Esophagus squamous epithelium (tissue), 5 donors: ENCODE results near the gene ADD1. TPM values are rescaled to one million over a fixed set of nuclear protein-coding genes. Genes with fewer than 3 reads are reported as not detected.
"Not testable (repeated sequence)": the region's sequence is repeated elsewhere in the genome, so short reads cannot be mapped to it uniquely, and the experiment has no call there.

Experiments used
- DNase-seq: peaks from one replicate; lab custom pipeline; 2025; lab: John Stamatoyannopoulos, UW
- H3K27ac ChIP-seq, 4 donors: fragments of 200-600 bp; sonication (generic); one replicate each; pipeline ENCODE4 v1.5.1; 2016 to 2019; ENCODE audit warnings: mild to moderate bottlenecking in 1 of 4
- H3K27me3 ChIP-seq, 4 donors: fragments of 200-600 bp; sonication (generic); 1 replicate in 3 of 4; 2 replicates in 1 of 4; pipeline versions ENCODE4 v1.5.1 to v1.6.0; 2017 to 2021; ENCODE audit warnings: antibody characterized with exemption in 1 of 4
- H3K36me3 ChIP-seq, 3 donors: fragments of 200-600 bp; sonication (generic); one replicate each; pipeline ENCODE4 v1.5.1; 2016 to 2019
- H3K4me1 ChIP-seq, 3 donors: fragments of 200-600 bp; sonication (generic); one replicate each; pipeline ENCODE4 v1.5.1; 2017 to 2019
- H3K4me3 ChIP-seq, 4 donors: fragments of 200-600 bp; sonication (generic); 1 replicate in 3 of 4; 2 replicates in 1 of 4; pipeline ENCODE4 v1.5.1; 2016 to 2019; ENCODE audit warnings: mild to moderate bottlenecking in 2 of 4, moderate library complexity in 1 of 4
- H3K9me3 ChIP-seq, 3 donors: fragments of 200-600 bp; sonication (generic); one replicate each; pipeline ENCODE4 v1.5.1; 2016 to 2019
- CTCF ChIP-seq, 6 experiments: fragments of 450-650 bp in 4 of 6; fragments of 200-600 bp in 2 of 6; sonication (generic) in 2 of 6; IDR thresholded peaks; one replicate each; pipeline ENCODE4 v1.5.1; 2016 to 2019; ENCODE audit warnings: antibody characterized with exemption in 6 of 6, mild to moderate bottlenecking in 4 of 6, moderate library complexity in 4 of 6
- POLR2A ChIP-seq, 4 donors: fragments of 450-650 bp; IDR thresholded peaks; one replicate each; pipeline ENCODE4 v1.6.1; 2017; ENCODE audit warnings: antibody characterized with exemption in 4 of 4, mild to moderate bottlenecking in 4 of 4, moderate library complexity in 3 of 4
- WGBS, 2 donors: methylation state at CpG; one replicate each; pipeline ENCODE4 v1.1.5; 2018; 5-methylcytosine and 5-hydroxymethylcytosine counted together
- intact Hi-C: fragments of 100-400 bp; cut with DNase I; formaldehyde crosslinking; loops from one replicate; pipeline ENCODE4 v1.15.0; 2022
- total RNA-seq, 4 donors: library from RNA; depleted of rRNA; stranded (reverse); fragments of >200 nt; gene quantifications; one replicate each; pipeline ENCODE4 v1.1.0, GENCODE V29; 2016
- donor health status: DM: yes; HTN: yes; CAD: no.

ADD1 gene
- total RNA-seq, 4 donors from 2014 or later, result 81.7 to 144 (median 103) TPM

- Histone ChIP-seq H3K27me3 (no peaks in the 10 kb centered on the region), H3K4me3 (peak overlapping the region in 3 of 4 donors; percentile 5 to 24 (median 21)), H3K4me1 (peaks cover 34 to 62% (median 35%) of the 10 kb centered on the region in 3 donors), H3K36me3 (peaks cover 30 to 50% (median 35%) of the 10 kb centered on the region in 3 donors), H3K9me3 (no peaks in the 10 kb centered on the region), H3K27ac (peak overlapping the region; percentile 68 to 98 (median 84))
- 43 to 52% methylated on average over 8 to 13 of the region's 23 CpGs for WGBS, 2 donors
- intact Hi-C loops, result loop anchor here (5.0 kb wide), 1 partner anchor 175 kb away; no protein-coding TSS in a partner anchor
- TF ChIP-seq POLR2A (IDR thresholded peaks at IDR 0.05) (no peak), CTCF (IDR thresholded peaks at IDR 0.05) (no peak)
- DNase-seq, result no peak
Observed at GRCh38 chr4:2937146-2937857, 93.7 kb downstream of the ADD1 start.

GRCh38 chr4:2937986-2938385 is 94.3 kb downstream of the ADD1 start:
- Histone ChIP-seq H3K27me3 (no peaks in the 10 kb centered on the region), H3K4me3 (no peak overlapping the region), H3K27ac (peak overlapping the region; percentile 68 to 98 (median 84)), H3K9me3 (no peaks in the 10 kb centered on the region), H3K36me3 (peaks cover 36 to 57% (median 42%) of the 10 kb centered on the region in 3 donors), H3K4me1 (peaks cover 27 to 62% (median 28%) of the 10 kb centered on the region in 3 donors)
- no peak for TF ChIP-seq POLR2A (IDR thresholded peaks at IDR 0.05)
- TF ChIP-seq CTCF (IDR thresholded peaks at IDR 0.05), result no peak
- no peak for DNase-seq
- WGBS, 2 donors, result 56 to 60% methylated on average over 10 to 12 of the region's 12 CpGs
- intact Hi-C loops, result loop anchor here (5.0 kb wide), 1 partner anchor 176 kb away; no protein-coding TSS in a partner anchor

- H3K4me3 ChIP-seq, DNase-seq, H3K27ac ChIP-seq, H3K27me3 ChIP-seq, H3K9me3 ChIP-seq: not testable (repeated sequence)
- H3K4me1 ChIP-seq, result peaks cover 23 to 62% (median 24%) of the 10 kb centered on the region in 3 donors
- 89 to 90% methylated on average over 7 to 10 of the region's 10 CpGs for WGBS, 2 donors
- intact Hi-C loops, result loop anchor here (5.0 kb wide), 1 partner anchor 176 kb away; no protein-coding TSS in a partner anchor
- H3K36me3 ChIP-seq, result peaks cover 40 to 61% (median 46%) of the 10 kb centered on the region in 3 donors
Observed at GRCh38 chr4:2938411-2938810, 94.8 kb downstream of the ADD1 start.

- peaks cover 42 to 66% (median 47%) of the 10 kb centered on the region in 3 donors for H3K36me3 ChIP-seq
- no peak overlapping the region for H3K4me3 ChIP-seq
- no peak overlapping the region for H3K27ac ChIP-seq
- no peak for TF ChIP-seq CTCF (IDR thresholded peaks at IDR 0.05)
- no peak for TF ChIP-seq POLR2A (IDR thresholded peaks at IDR 0.05)
- intact Hi-C loops, result loop anchor here (5.0 kb wide), 1 partner anchor 177 kb away; no protein-coding TSS in a partner anchor
- WGBS, 2 donors, result 82% methylated on average over 14 of the region's 14 CpGs
- H3K27me3 ChIP-seq, result no peaks in the 10 kb centered on the region
- peaks cover 19 to 57% (median 20%) of the 10 kb centered on the region in 3 donors for H3K4me1 ChIP-seq
- DNase-seq, result no peak
- no peaks in the 10 kb centered on the region for H3K9me3 ChIP-seq
Observed at GRCh38 chr4:2938906-2939305, 95.3 kb downstream of the ADD1 start.

- WGBS, 2 donors, result 65 to 93% methylated on average over 4 to 8 of the region's 30 CpGs
- intact Hi-C loops, result loop anchor here (5.0 kb wide), 1 partner anchor 177 kb away; no protein-coding TSS in a partner anchor
Observed at GRCh38 chr4:2939383-2940243, 96.0 kb downstream of the ADD1 start.

More at GRCh38 chr4:2939383-2940243, 96.0 kb downstream of the ADD1 start:
- TF ChIP-seq POLR2A (IDR thresholded peaks at IDR 0.05) (no peak), CTCF (IDR thresholded peaks at IDR 0.05) (no peak)
- Histone ChIP-seq H3K27ac (no peak overlapping the region), H3K36me3 (peaks cover 42 to 73% (median 49%) of the 10 kb centered on the region in 3 donors), H3K4me3 (no peak overlapping the region), H3K4me1 (peaks cover 19 to 54% (median 20%) of the 10 kb centered on the region in 3 donors), H3K27me3 (no peaks in the 10 kb centered on the region), H3K9me3 (no peaks in the 10 kb centered on the region)
- no peak for DNase-seq
